SK-N-SH treated with all-trans-retinoic acid at 6 μM for 48 hours (cell line): ENCODE measurements around the gene SRPK2.
"Not testable (repeated sequence)": the region's sequence is repeated elsewhere in the genome, so short reads cannot be mapped to it uniquely, and the experiment has no call there.

ENCODE experiments used
- ATAC-seq: fragments of 200-7000 bp; cut with Tn5 transposase; 3 replicates; pipeline ENCODE4 v1.9.1; 2020; ENCODE audit warnings: mild to moderate bottlenecking, moderate library complexity
- ARNTL ChIP-seq: fragments of 450-650 bp; formaldehyde crosslinking; IDR thresholded peaks from 2 replicates; pipeline ENCODE4 v1.5.0; 2020; ENCODE audit warnings: low read depth, mild to moderate bottlenecking, moderate library complexity, borderline replicate concordance
- BACH2 ChIP-seq: fragments of 250-450 bp; sonication (Bioruptor Pico); IDR thresholded peaks from 2 replicates; pipeline ENCODE4 v1.9.0; 2021; ENCODE audit warnings: mild to moderate bottlenecking, borderline replicate concordance
- CSDC2 ChIP-seq: fragments of 250-450 bp; sonication (Bioruptor Pico); IDR thresholded peaks from 2 replicates; pipeline ENCODE4 v1.5.0; 2020; ENCODE audit warnings: mild to moderate bottlenecking, moderate library complexity
- GLIS3 ChIP-seq: fragments of 250-450 bp; sonication (Bioruptor Pico); IDR thresholded peaks from 2 replicates; pipeline ENCODE4 v1.5.0; 2020; ENCODE audit warnings: mild to moderate bottlenecking, moderate library complexity
- ISL1 ChIP-seq: fragments of 250-450 bp; sonication (Bioruptor Pico); IDR thresholded peaks from 2 replicates; pipeline ENCODE4 v2.1.2; 2022; ENCODE audit warnings: mild to moderate bottlenecking, moderate library complexity
- OSR1 ChIP-seq: fragments of 250-450 bp; sonication (Bioruptor Pico); IDR thresholded peaks from 2 replicates; pipeline ENCODE4 v1.8.0; 2022; ENCODE audit warnings: moderate library complexity, mild to moderate bottlenecking, inconsistent platforms
- PPARA ChIP-seq: fragments of 250-450 bp; sonication (Bioruptor Pico); IDR thresholded peaks from 2 replicates; pipeline ENCODE4 v1.5.0; 2020; ENCODE audit warnings: mild to moderate bottlenecking, borderline replicate concordance
- RARB ChIP-seq: fragments of 250-450 bp; sonication (Bioruptor Pico); IDR thresholded peaks from 2 replicates; pipeline ENCODE4 v1.8.0; 2021; ENCODE audit warnings: mild to moderate bottlenecking, moderate library complexity
- SNAI2 ChIP-seq: fragments of 250-450 bp; sonication (Bioruptor Pico); IDR thresholded peaks from 2 replicates; pipeline ENCODE4 v1.5.0; 2020; ENCODE audit warnings: mild to moderate bottlenecking, moderate library complexity
- TCF4 ChIP-seq: fragments of 250-450 bp; sonication (Bioruptor Pico); IDR thresholded peaks from 2 replicates; pipeline ENCODE4 v1.8.0; 2021; ENCODE audit warnings: mild to moderate bottlenecking, moderate library complexity, borderline replicate concordance
- TOX ChIP-seq: fragments of 250-450 bp; sonication (Bioruptor Pico); IDR thresholded peaks from 2 replicates; pipeline ENCODE4 v1.8.0; 2021; ENCODE audit warnings: mild to moderate bottlenecking, moderate library complexity, borderline replicate concordance
- ZC3H10 ChIP-seq: fragments of 250-450 bp; sonication (Bioruptor Pico); IDR thresholded peaks from 2 replicates; pipeline ENCODE4 v1.5.1; 2021; ENCODE audit warnings: mild to moderate bottlenecking, moderate library complexity
- ZFP3 ChIP-seq: fragments of 250-450 bp; sonication (Bioruptor Pico); IDR thresholded peaks from 2 replicates; pipeline ENCODE4 v1.5.0; 2020; ENCODE audit warnings: mild to moderate bottlenecking, moderate library complexity
- ZFP30 ChIP-seq: fragments of 450-650 bp; formaldehyde crosslinking; IDR thresholded peaks from 2 replicates; pipeline ENCODE4 v1.5.0; 2022; ENCODE audit warnings: mild to moderate bottlenecking, moderate library complexity
- ZNF70 ChIP-seq: fragments of 450-650 bp; formaldehyde crosslinking; IDR thresholded peaks from 2 replicates; pipeline ENCODE4 v1.5.0; 2020; ENCODE audit warnings: mild to moderate bottlenecking, moderate library complexity
- ZNF8 ChIP-seq: fragments of 450-650 bp; formaldehyde crosslinking; IDR thresholded peaks from 2 replicates; pipeline ENCODE4 v1.5.0; 2020; ENCODE audit warnings: mild to moderate bottlenecking, moderate library complexity
- TF ChIP-seq, protein P1 (sequence below): fragments of 250-450 bp; sonication (Bioruptor Pico); IDR thresholded peaks from 2 replicates; pipeline ENCODE4 v1.5.0; 2020; ENCODE audit warnings: mild to moderate bottlenecking, moderate library complexity
- TF ChIP-seq, protein P2 (sequence below): fragments of 250-450 bp; sonication (Bioruptor Pico); IDR thresholded peaks from 2 replicates; pipeline ENCODE4 v1.5.1; 2020; ENCODE audit warnings: low read depth, mild to moderate bottlenecking, moderate library complexity
- TF ChIP-seq, protein P3 (sequence below): fragments of 250-450 bp; sonication (Bioruptor Pico); IDR thresholded peaks from 2 replicates; pipeline ENCODE4 v1.8.0; 2021; ENCODE audit warnings: low read depth, mild to moderate bottlenecking, moderate library complexity, borderline replicate concordance
- TF ChIP-seq, protein P4 (sequence below): fragments of 250-450 bp; sonication (Bioruptor Pico); IDR thresholded peaks from 2 replicates; pipeline ENCODE4 v1.8.0; 2020; ENCODE audit warnings: mild to moderate bottlenecking, moderate library complexity, borderline replicate concordance

The SRPK2 gene

DNA sequence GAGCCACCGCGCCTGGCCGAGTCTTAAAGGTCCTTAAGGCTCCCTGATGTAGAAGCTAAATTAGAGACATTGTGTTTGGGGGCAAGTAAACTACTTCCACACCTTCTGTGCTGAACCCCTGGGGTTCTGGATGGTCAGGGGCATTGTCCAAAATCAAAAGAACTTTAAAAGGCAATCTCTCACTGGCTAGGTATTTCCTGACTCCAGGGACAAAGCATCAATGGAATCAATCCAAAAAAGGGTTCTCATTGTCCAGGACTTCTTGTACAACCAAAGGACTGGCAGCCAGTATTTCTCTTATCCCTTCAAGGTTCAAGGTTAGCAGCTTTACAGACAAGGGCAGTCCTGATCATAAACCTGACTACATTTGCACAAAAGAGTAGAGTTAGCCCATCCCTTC, 24.0 kb downstream of the SRPK2 start (continued):
- no peak for TF ChIP-seq ZC3H10 (CRISPR knock-in tag)
- TF ChIP-seq ZNF70 (CRISPR knock-in tag): no peak
- no peak for TF ChIP-seq GLIS3 (CRISPR knock-in tag)

DNA sequence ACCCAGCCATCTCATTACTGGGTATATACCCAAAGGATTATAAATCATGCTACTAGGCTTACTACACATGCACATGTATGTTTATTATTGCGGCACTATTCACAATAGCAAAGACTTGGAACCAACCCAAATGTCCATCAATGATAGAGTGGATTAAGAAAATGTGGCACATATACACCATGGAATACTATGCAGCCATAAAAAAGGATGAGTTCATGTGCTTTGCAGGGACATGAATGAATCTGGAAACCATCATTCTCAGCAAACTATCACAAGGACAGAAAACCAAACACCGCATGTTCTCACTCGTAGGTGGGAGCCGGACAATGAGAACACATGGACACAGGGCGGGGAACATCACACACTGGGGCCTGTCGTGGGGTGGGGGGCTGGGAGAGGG, 25.1 kb downstream of the SRPK2 start:
- ATAC-seq: not testable (repeated sequence)

DNA sequence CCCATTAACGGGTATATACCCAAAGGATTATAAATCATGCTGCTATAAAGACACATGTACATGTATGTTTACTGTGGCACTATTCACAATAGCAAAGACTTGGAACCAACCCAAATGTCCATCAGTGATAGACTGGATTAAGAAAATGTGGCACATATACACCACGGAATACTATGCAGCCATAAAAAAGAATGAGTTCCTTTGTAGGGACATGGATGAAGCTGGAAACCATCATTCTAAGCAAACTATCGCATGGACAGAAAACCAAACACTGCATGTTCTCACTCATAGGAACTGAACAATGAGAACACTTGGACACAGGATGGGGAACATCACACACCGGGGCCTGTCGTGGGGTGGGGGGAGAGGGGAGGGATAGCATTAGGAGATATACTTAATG, 26.0 kb downstream of the SRPK2 start:
- not testable (repeated sequence) for ATAC-seq

DNA sequence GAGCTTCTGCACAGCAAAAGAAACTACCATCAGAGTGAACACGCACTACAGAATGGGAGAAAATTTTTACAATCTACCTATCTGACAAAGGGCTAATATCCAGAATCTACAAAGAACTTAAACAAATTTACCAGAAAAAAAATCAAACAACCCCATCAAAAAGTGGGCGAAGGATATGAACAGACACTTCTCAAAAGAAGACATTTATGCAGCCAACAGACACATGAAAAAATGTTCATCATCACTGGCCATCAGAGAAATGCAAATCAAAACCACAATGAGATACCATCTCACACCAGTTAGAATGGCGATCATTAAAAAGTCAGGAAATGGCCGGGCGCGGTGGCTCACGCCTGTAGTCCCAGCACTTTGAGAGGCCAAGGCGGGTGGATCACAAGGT, 26.7 kb downstream of the SRPK2 start:
- not testable (repeated sequence) for ATAC-seq

DNA sequence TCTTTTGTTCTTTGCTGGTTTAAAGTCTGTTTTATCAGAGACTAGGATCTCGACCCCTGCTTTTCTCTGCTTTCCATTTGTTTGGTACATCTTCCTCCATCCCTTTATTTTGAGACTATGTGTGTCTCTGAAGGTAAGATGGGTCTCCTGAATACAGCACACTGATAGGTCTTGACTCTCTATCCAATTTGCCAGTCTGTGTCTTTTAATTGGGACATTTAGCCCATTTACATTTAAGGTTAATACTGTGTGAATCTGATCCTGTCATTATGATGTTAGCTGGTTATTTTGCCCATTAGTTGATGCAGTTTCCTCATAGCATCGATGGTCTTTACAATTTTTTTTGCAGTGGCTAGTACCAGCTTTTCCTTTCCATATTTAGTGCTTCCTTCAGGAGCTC, 28.6 kb downstream of the SRPK2 start:
- ATAC-seq: not testable (repeated sequence)

DNA sequence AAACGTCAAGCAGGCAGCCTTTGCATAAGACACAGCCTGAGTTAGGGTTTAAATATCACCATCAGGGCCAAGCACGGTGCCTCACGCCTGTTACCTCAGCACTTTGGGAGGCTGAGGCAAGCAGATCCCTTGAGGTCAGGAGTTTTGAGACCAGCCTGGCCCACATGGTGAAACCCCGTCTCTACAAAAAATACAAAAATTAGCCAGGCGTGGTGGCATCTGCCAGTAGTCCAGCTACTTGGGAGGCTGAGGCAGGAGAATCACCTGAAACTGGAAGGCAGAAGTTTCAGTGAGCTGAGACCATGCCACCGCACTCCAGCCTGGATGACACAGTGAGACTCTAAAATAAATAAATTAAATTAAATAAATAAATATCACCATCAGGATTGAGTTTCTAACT, 33.0 kb downstream of the SRPK2 start:
- TF ChIP-seq SNAI2: no peak
- TF ChIP-seq GLIS3 (CRISPR knock-in tag): no peak
- TF ChIP-seq ARNTL (CRISPR knock-in tag): no peak
- TF ChIP-seq OSR1 (CRISPR knock-in tag): no peak
- no peak for TF ChIP-seq RARB (CRISPR knock-in tag)
- no peak for TF ChIP-seq ZFP30
- no peak for TF ChIP-seq ISL1 (CRISPR knock-in tag)
- TF ChIP-seq ZNF70 (CRISPR knock-in tag): no peak
- no peak for TF ChIP-seq ZNF8 (CRISPR knock-in tag)
- TF ChIP-seq, protein P1, sequence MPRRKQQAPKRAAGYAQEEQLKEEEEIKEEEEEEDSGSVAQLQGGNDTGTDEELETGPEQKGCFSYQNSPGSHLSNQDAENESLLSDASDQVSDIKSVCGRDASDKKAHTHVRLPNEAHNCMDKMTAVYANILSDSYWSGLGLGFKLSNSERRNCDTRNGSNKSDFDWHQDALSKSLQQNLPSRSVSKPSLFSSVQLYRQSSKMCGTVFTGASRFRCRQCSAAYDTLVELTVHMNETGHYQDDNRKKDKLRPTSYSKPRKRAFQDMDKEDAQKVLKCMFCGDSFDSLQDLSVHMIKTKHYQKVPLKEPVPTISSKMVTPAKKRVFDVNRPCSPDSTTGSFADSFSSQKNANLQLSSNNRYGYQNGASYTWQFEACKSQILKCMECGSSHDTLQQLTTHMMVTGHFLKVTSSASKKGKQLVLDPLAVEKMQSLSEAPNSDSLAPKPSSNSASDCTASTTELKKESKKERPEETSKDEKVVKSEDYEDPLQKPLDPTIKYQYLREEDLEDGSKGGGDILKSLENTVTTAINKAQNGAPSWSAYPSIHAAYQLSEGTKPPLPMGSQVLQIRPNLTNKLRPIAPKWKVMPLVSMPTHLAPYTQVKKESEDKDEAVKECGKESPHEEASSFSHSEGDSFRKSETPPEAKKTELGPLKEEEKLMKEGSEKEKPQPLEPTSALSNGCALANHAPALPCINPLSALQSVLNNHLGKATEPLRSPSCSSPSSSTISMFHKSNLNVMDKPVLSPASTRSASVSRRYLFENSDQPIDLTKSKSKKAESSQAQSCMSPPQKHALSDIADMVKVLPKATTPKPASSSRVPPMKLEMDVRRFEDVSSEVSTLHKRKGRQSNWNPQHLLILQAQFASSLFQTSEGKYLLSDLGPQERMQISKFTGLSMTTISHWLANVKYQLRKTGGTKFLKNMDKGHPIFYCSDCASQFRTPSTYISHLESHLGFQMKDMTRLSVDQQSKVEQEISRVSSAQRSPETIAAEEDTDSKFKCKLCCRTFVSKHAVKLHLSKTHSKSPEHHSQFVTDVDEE (CRISPR knock-in tag): no peak
- TF ChIP-seq, protein P2, sequence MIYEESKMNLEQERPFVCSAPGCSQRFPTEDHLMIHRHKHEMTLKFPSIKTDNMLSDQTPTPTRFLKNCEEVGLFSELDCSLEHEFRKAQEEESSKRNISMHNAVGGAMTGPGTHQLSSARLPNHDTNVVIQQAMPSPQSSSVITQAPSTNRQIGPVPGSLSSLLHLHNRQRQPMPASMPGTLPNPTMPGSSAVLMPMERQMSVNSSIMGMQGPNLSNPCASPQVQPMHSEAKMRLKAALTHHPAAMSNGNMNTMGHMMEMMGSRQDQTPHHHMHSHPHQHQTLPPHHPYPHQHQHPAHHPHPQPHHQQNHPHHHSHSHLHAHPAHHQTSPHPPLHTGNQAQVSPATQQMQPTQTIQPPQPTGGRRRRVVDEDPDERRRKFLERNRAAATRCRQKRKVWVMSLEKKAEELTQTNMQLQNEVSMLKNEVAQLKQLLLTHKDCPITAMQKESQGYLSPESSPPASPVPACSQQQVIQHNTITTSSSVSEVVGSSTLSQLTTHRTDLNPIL (CRISPR knock-in tag): no peak
- no peak for TF ChIP-seq BACH2 (CRISPR knock-in tag)
- no peak for TF ChIP-seq PPARA (CRISPR knock-in tag)
- no peak for TF ChIP-seq ZFP3 (CRISPR knock-in tag)
- no peak for TF ChIP-seq TCF4
- TF ChIP-seq, protein P3, sequence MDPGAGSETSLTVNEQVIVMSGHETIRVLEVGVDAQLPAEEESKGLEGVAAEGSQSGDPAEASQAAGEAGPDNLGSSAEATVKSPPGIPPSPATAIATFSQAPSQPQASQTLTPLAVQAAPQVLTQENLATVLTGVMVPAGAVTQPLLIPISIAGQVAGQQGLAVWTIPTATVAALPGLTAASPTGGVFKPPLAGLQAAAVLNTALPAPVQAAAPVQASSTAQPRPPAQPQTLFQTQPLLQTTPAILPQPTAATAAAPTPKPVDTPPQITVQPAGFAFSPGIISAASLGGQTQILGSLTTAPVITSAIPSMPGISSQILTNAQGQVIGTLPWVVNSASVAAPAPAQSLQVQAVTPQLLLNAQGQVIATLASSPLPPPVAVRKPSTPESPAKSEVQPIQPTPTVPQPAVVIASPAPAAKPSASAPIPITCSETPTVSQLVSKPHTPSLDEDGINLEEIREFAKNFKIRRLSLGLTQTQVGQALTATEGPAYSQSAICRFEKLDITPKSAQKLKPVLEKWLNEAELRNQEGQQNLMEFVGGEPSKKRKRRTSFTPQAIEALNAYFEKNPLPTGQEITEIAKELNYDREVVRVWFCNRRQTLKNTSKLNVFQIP (CRISPR knock-in tag): no peak
- no peak for TF ChIP-seq ZC3H10 (CRISPR knock-in tag)
- TF ChIP-seq, protein P4, sequence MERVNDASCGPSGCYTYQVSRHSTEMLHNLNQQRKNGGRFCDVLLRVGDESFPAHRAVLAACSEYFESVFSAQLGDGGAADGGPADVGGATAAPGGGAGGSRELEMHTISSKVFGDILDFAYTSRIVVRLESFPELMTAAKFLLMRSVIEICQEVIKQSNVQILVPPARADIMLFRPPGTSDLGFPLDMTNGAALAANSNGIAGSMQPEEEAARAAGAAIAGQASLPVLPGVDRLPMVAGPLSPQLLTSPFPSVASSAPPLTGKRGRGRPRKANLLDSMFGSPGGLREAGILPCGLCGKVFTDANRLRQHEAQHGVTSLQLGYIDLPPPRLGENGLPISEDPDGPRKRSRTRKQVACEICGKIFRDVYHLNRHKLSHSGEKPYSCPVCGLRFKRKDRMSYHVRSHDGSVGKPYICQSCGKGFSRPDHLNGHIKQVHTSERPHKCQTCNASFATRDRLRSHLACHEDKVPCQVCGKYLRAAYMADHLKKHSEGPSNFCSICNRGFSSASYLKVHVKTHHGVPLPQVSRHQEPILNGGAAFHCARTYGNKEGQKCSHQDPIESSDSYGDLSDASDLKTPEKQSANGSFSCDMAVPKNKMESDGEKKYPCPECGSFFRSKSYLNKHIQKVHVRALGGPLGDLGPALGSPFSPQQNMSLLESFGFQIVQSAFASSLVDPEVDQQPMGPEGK: no peak
- TF ChIP-seq TOX (CRISPR knock-in tag): no peak
- no peak for TF ChIP-seq CSDC2 (CRISPR knock-in tag)
- ATAC-seq: no peak
